GM21619 (cell line): Measurements from ENCODE around the gene NMNAT2.
"Not testable (repeated sequence)": the region's sequence is repeated elsewhere in the genome, so short reads cannot be mapped to it uniquely, and the experiment has no call there.

Experiments
- ATAC-seq: cut with Tn5 transposase; IDR thresholded peaks from one replicate; pipeline ENCODE4 v1.9.1; 2021; ENCODE audit not compliant: unreplicated experiment

NMNAT2 gene

GRCh38 chr1:183417772-183418491 lies at the start of gene NMNAT2:
TSS of gene NMNAT2 (minus strand) at chr1:183418380. CDS start at chr1:183418267, 113 bp downstream.
- ATAC-seq = no peak

- ATAC-seq = no peak
Observed at GRCh38 chr1:183467687-183468086, 49.5 kb upstream of the NMNAT2 start.

GRCh38 chr1:183466781-183467180 lies 48.6 kb upstream of the NMNAT2 start:
- ATAC-seq = no peak

- no peak for ATAC-seq
Observed at GRCh38 chr1:183463566-183463965, 45.4 kb upstream of the NMNAT2 start.

GRCh38 chr1:183461350-183461749 lies 43.2 kb upstream of the NMNAT2 start:
- no peak for ATAC-seq

- ATAC-seq = no peak
Observed at GRCh38 chr1:183460596-183460995, 42.4 kb upstream of the NMNAT2 start.

GRCh38 chr1:183457449-183457848 lies 39.3 kb upstream of the NMNAT2 start:
- no peak for ATAC-seq

- ATAC-seq = no peak
Observed at GRCh38 chr1:183456826-183457225, 38.6 kb upstream of the NMNAT2 start.

- ATAC-seq = no peak
Observed at GRCh38 chr1:183454377-183454776, 36.2 kb upstream of the NMNAT2 start.

- ATAC-seq = no peak
Observed at GRCh38 chr1:183450093-183450492, 31.9 kb upstream of the NMNAT2 start.

- ATAC-seq = no peak
Observed at GRCh38 chr1:183449223-183449770, 31.1 kb upstream of the NMNAT2 start.

GRCh38 chr1:183444243-183444642 lies 26.1 kb upstream of the NMNAT2 start:
- no peak for ATAC-seq

GRCh38 chr1:183443466-183443865 lies 25.3 kb upstream of the NMNAT2 start:
- no peak for ATAC-seq

GRCh38 chr1:183443011-183443410 lies 24.8 kb upstream of the NMNAT2 start:
- ATAC-seq = no peak

GRCh38 chr1:183438060-183438459 lies 19.9 kb upstream of the NMNAT2 start:
- ATAC-seq = no peak

GRCh38 chr1:183435497-183435896 lies 17.3 kb upstream of the NMNAT2 start:
- ATAC-seq = no peak

GRCh38 chr1:183433703-183434102 lies 15.5 kb upstream of the NMNAT2 start:
- ATAC-seq = no peak

- no peak for ATAC-seq
Observed at GRCh38 chr1:183432548-183432875, 14.3 kb upstream of the NMNAT2 start.

- ATAC-seq = no peak
Observed at GRCh38 chr1:183431840-183432547, 13.8 kb upstream of the NMNAT2 start.

GRCh38 chr1:183427591-183427990 lies 9.4 kb upstream of the NMNAT2 start:
- ATAC-seq = not testable (repeated sequence)

- no peak for ATAC-seq
Observed at GRCh38 chr1:183424691-183425090, 6.5 kb upstream of the NMNAT2 start.

GRCh38 chr1:183423541-183423940 lies 5.4 kb upstream of the NMNAT2 start:
- ATAC-seq = no peak
